ENCODE measurements around the gene G6PD. TPM values are rescaled to one million over a fixed set of nuclear protein-coding genes. Genes with fewer than 3 reads are reported as not detected.

G6PD gene
- total and polyA plus RNA-seq, 10 of the 15 experiments (the other 5 are each of a cell fraction or from before 2014, with no cell fraction given), result 1.6 to 62.5 (median 28.4) TPM

DNA sequence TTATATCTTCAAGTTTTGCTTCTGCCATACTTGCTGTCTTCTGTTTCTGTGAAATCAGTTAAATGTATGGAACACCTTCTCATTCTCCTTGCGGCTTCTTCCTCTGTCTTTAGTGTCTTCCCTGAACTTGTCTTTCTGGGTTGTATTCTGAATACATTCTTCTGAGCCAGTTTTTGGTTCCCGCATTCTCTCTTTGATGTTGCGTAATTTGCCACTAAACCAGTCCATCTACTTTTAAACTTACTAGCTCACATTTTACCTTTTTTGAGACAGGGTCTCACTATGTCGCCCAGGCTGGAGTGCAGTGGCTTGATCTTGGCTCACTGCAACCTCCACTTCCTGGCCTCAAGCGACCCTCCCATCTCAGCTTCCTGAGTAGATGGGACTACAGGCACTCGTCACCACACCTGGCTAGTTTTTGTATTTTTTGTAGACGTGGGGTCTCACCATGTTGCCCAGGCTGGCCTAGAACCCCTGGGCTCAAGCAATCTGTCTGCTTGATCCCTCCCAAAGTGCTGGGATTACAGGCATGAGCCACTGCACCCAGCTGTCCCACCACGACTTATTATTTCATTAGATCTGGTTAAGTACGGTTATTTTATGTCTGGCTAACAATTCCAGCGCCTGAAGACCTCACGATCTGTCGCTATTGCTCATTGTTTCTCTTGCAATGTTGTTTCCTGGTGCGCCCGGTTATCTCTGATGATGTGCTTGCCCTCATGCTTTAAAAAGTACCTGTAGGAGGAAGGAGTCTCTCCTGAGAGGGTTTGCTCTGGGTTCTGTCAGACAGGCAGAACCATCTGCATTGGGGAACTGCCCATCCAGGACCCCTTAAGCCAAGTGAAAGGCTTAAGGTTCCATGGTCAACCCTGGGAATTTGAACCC is 20.8 kb downstream of the G6PD start:
- H2AFZ ChIP-seq (ENCODE audit: control insufficient read depth, low read depth, low read length), result no peak overlapping the region
- H3K36me3 ChIP-seq (ENCODE audit: control insufficient read depth in 2 of 2, insufficient read depth in 2 of 2, low read length in 1 of 2), result no peaks in the 10 kb centered on the region
- no peak overlapping the region; the same call in 1 of the 2 replicates for H3K27ac ChIP-seq (ENCODE audit: control insufficient read depth, insufficient read depth)
- ChIA-PET CTCF (interaction anchor here (0.9 to 2.8 kb wide), 5 partner anchors 62 to 152 kb away, joined by 3 to 23 read pairs (median 8); partner anchors contain the start of genes FLNA and RPL10), RAD21 (ENCODE audit: unreplicated experiment) (interaction anchor here (1.2 to 1.3 kb wide), 2 partner anchors 29 to 39 kb away, joined by 3 to 4 read pairs; partner anchors contain the start of gene UBL4A), POLR2A (interaction anchor here (1.0 to 1.8 kb wide), 2 partner anchors 28 to 36 kb away, joined by 3 to 12 read pairs; partner anchors contain the start of gene SLC10A3), SMC1A (ENCODE audit: uncharacterized antibody, unreplicated experiment) (interaction anchor here (1.1 to 1.9 kb wide), 6 partner anchors 11 to 153 kb away, joined by 3 to 10 read pairs (median 7); partner anchors contain the start of genes PLXNA3, RPL10, SLC10A3 and UBL4A)
- no peaks in the 10 kb centered on the region for H3K9me3 ChIP-seq (replicated peaks; ENCODE audit: control insufficient read depth, insufficient read depth, low read length)
- peaks cover 10% of the 10 kb centered on the region for H3K4me1 ChIP-seq (ENCODE audit: control insufficient read depth, insufficient read depth, low read length)
- no peaks in the 10 kb centered on the region for H4K20me1 ChIP-seq (ENCODE audit: control insufficient read depth, insufficient read depth)
- DNase-seq (ENCODE audit: low read depth, low spot score) (no peak), ATAC-seq (no peak), FAIRE-seq (no peak)
- intact Hi-C loops (cut with micrococcal nuclease; ENCODE audit: unreplicated experiment), result no loop called here
- no peak overlapping the region for H3K4me3 ChIP-seq
- H3K9ac ChIP-seq (ENCODE audit: control insufficient read depth, insufficient read depth, low read length), result no peak overlapping the region
- no peaks in the 10 kb centered on the region for H3K79me2 ChIP-seq (ENCODE audit: control insufficient read depth, insufficient read depth, low read length)
- TF ChIP-seq, protein P1, sequence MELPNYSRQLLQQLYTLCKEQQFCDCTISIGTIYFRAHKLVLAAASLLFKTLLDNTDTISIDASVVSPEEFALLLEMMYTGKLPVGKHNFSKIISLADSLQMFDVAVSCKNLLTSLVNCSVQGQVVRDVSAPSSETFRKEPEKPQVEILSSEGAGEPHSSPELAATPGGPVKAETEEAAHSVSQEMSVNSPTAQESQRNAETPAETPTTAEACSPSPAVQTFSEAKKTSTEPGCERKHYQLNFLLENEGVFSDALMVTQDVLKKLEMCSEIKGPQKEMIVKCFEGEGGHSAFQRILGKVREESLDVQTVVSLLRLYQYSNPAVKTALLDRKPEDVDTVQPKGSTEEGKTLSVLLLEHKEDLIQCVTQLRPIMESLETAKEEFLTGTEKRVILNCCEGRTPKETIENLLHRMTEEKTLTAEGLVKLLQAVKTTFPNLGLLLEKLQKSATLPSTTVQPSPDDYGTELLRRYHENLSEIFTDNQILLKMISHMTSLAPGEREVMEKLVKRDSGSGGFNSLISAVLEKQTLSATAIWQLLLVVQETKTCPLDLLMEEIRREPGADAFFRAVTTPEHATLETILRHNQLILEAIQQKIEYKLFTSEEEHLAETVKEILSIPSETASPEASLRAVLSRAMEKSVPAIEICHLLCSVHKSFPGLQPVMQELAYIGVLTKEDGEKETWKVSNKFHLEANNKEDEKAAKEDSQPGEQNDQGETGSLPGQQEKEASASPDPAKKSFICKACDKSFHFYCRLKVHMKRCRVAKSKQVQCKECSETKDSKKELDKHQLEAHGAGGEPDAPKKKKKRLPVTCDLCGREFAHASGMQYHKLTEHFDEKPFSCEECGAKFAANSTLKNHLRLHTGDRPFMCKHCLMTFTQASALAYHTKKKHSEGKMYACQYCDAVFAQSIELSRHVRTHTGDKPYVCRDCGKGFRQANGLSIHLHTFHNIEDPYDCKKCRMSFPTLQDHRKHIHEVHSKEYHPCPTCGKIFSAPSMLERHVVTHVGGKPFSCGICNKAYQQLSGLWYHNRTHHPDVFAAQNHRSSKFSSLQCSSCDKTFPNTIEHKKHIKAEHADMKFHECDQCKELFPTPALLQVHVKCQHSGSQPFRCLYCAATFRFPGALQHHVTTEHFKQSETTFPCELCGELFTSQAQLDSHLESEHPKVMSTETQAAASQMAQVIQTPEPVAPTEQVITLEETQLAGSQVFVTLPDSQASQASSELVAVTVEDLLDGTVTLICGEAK (IDR thresholded peaks at IDR 0.05; ENCODE audit: borderline replicate concordance), result no peak
- TF ChIP-seq SMAD5 (IDR thresholded peaks at IDR 0.05; ENCODE audit: low read depth), result no peak
- no peak for TF ChIP-seq NR2C1 (IDR thresholded peaks at IDR 0.05)
- TF ChIP-seq, protein P2, sequence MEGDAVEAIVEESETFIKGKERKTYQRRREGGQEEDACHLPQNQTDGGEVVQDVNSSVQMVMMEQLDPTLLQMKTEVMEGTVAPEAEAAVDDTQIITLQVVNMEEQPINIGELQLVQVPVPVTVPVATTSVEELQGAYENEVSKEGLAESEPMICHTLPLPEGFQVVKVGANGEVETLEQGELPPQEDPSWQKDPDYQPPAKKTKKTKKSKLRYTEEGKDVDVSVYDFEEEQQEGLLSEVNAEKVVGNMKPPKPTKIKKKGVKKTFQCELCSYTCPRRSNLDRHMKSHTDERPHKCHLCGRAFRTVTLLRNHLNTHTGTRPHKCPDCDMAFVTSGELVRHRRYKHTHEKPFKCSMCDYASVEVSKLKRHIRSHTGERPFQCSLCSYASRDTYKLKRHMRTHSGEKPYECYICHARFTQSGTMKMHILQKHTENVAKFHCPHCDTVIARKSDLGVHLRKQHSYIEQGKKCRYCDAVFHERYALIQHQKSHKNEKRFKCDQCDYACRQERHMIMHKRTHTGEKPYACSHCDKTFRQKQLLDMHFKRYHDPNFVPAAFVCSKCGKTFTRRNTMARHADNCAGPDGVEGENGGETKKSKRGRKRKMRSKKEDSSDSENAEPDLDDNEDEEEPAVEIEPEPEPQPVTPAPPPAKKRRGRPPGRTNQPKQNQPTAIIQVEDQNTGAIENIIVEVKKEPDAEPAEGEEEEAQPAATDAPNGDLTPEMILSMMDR (IDR thresholded peaks at IDR 0.05 in 2 of 3, conservative IDR thresholded peaks at IDR 0.05 in 1 of 3; ENCODE audit: control insufficient read depth in 2 of 3, extremely low read depth in 1 of 3, insufficient read depth in 1 of 3, low read depth in 3 of 3, low read length in 3 of 3), result no peak
- 72% methylated on average over 14 of the region's 14 CpGs for WGBS (ENCODE audit: insufficient coverage, insufficient replicate concordance, low lambda C conversion rate, missing lambda C conversion rate)
- H3K27me3 ChIP-seq (replicated peaks in 1 of 2; ENCODE audit: control insufficient read depth in 2 of 2, insufficient read depth in 2 of 2, low read length in 1 of 2), result no peaks in the 10 kb centered on the region
- BruUV-seq (replicated peaks), result no TSS peak
- no peak overlapping the region for H3K4me2 ChIP-seq (ENCODE audit: control insufficient read depth, insufficient read depth)
- in situ Hi-C loops (cut with MboI), result loop anchor here (25.0 kb wide), 1 partner anchor 389 kb away; the partner anchor contains the start of gene OPN1LW
